ENCODE data around the gene CTBP2.

DNA sequence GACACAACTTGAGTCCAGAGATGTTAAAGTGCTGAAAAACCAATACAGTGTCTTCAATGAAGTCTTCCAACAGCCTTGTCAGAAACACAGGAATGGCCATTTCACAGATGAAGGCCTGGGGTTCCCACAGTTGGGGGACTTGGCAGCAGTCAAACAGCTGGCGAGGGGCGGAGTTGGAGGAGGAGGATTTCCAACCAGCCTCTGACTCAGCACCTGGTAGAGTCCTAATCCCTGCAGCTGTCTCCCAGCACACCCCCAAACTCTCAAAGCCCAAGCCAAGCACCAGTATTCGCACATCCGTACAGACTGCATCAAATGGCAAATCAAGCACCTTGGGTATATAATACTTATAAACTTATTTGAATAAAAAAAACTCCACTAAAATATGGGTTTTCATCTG lies 28.0 kb downstream of the CTBP2 start:
- TF ChIP-seq, protein P1, sequence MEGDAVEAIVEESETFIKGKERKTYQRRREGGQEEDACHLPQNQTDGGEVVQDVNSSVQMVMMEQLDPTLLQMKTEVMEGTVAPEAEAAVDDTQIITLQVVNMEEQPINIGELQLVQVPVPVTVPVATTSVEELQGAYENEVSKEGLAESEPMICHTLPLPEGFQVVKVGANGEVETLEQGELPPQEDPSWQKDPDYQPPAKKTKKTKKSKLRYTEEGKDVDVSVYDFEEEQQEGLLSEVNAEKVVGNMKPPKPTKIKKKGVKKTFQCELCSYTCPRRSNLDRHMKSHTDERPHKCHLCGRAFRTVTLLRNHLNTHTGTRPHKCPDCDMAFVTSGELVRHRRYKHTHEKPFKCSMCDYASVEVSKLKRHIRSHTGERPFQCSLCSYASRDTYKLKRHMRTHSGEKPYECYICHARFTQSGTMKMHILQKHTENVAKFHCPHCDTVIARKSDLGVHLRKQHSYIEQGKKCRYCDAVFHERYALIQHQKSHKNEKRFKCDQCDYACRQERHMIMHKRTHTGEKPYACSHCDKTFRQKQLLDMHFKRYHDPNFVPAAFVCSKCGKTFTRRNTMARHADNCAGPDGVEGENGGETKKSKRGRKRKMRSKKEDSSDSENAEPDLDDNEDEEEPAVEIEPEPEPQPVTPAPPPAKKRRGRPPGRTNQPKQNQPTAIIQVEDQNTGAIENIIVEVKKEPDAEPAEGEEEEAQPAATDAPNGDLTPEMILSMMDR (IDR thresholded peaks at IDR 0.05): no peak
- no peak for TF ChIP-seq POLR2A (IDR thresholded peaks at IDR 0.05)
